Measurements from ENCODE around the gene CABYR. TPM values are rescaled to one million over a fixed set of nuclear protein-coding genes. Genes with fewer than 3 reads are reported as not detected.

CABYR gene
- total RNA-seq, 1 experiment from 2014 or later: 5.4 TPM

- Histone ChIP-seq H4K20me1 (ENCODE audit: low read length) (no peaks in the 10 kb centered on the region), H3K4me1 (ENCODE audit: insufficient read depth, low read length) (peaks cover 21% of the 10 kb centered on the region), H3K9me2 (replicated peaks; ENCODE audit: low read length) (no peaks in the 10 kb centered on the region), H3K4me2 (ENCODE audit: low read length) (no peak overlapping the region), H3K79me2 (ENCODE audit: low read length) (no peaks in the 10 kb centered on the region), H3K4me3 (ENCODE audit: low read length) (no peak overlapping the region), H3K36me3 (ENCODE audit: low read depth, low read length) (no peaks in the 10 kb centered on the region), H3K9ac (ENCODE audit: low read length) (no peak overlapping the region), H3K27ac (ENCODE audit: low read length) (no peak overlapping the region), H3K27me3 (ENCODE audit: low read length) (no peaks in the 10 kb centered on the region), H2AFZ (ENCODE audit: low read length) (no peak overlapping the region), H3K9me3 (ENCODE audit: low read length) (no peaks in the 10 kb centered on the region), H3F3A (ENCODE audit: low read length, unreplicated experiment) (no peaks in the 10 kb centered on the region)
- intact Hi-C loops (cut with micrococcal nuclease): loop anchor here (5.0 kb wide), 2 partner anchors 63 to 293 kb away; no protein-coding TSS in a partner anchor
- no peak for TF ChIP-seq CTCF (conservative IDR thresholded peaks at IDR 0.05; ENCODE audit: low read depth, low read length)
- TF ChIP-seq EZH2phosphoT487 (IDR thresholded peaks at IDR 0.05; ENCODE audit: borderline replicate concordance, low read length): no peak
- no peak for TF ChIP-seq EZH2 (IDR thresholded peaks at IDR 0.05; ENCODE audit: low read length, unreplicated experiment)
- CTCF ChIA-PET: interaction anchor here (0.6 kb wide), 1 partner anchor 235 kb away, joined by 3 read pairs; no protein-coding TSS in a partner anchor
- POLR2A ChIA-PET (ENCODE audit: unreplicated experiment): no interaction called here
- ATAC-seq (no peak), DNase-seq (no peak)
- BruUV-seq (replicated peaks): no TSS peak
Observed at GRCh38 chr18:24114924-24115549, 23.8 kb upstream of the CABYR start.

- Histone ChIP-seq H3K36me3 (ENCODE audit: low read depth, low read length) (no peaks in the 10 kb centered on the region), H3K27me3 (ENCODE audit: low read length) (no peaks in the 10 kb centered on the region), H2AFZ (ENCODE audit: low read length) (no peak overlapping the region), H3F3A (ENCODE audit: low read length, unreplicated experiment) (no peaks in the 10 kb centered on the region), H3K9me2 (replicated peaks; ENCODE audit: low read length) (no peaks in the 10 kb centered on the region), H3K4me1 (ENCODE audit: insufficient read depth, low read length) (peaks cover 21% of the 10 kb centered on the region), H3K27ac (ENCODE audit: low read length) (no peak overlapping the region), H3K9ac (ENCODE audit: low read length) (no peak overlapping the region), H4K20me1 (ENCODE audit: low read length) (no peaks in the 10 kb centered on the region), H3K4me3 (ENCODE audit: low read length) (no peak overlapping the region), H3K79me2 (ENCODE audit: low read length) (no peaks in the 10 kb centered on the region), H3K4me2 (ENCODE audit: low read length) (no peak overlapping the region), H3K9me3 (ENCODE audit: low read length) (no peaks in the 10 kb centered on the region)
- TF ChIP-seq CTCF (conservative IDR thresholded peaks at IDR 0.05; ENCODE audit: low read depth, low read length) (no peak), EZH2phosphoT487 (IDR thresholded peaks at IDR 0.05; ENCODE audit: borderline replicate concordance, low read length) (no peak), EZH2 (IDR thresholded peaks at IDR 0.05; ENCODE audit: low read length, unreplicated experiment) (no peak)
- no peak for DNase-seq
- ChIA-PET CTCF (no interaction called here), POLR2A (ENCODE audit: unreplicated experiment) (no interaction called here)
- intact Hi-C loops (cut with micrococcal nuclease): loop anchor here (5.0 kb wide), 2 partner anchors 63 to 293 kb away; no protein-coding TSS in a partner anchor
- no peak for ATAC-seq
- BruUV-seq (replicated peaks): no TSS peak
Observed at GRCh38 chr18:24115628-24116027, 23.2 kb upstream of the CABYR start.

All from PC-3 (cell line).